Fibroblast of the aortic adventitia (primary cell): Measurements from ENCODE around the gene ENO3. TPM values are rescaled to one million over a fixed set of nuclear protein-coding genes. Genes with fewer than 3 reads are reported as not detected.

Source experiments
- small RNA-seq: library from RNA; depleted of rRNA; stranded (forward); fragments of <200 nt; gene quantifications from one replicate; pipeline ENCODE3, GENCODE V24; 2012
- total RNA-seq: library from RNA; depleted of rRNA; stranded (reverse); fragments of >200 nt; gene quantifications from 2 replicates; pipeline ENCODE4 v1.2.3, GENCODE V29; 2012; ENCODE audit warnings: low replicate concordance

Gene ENO3
- total RNA-seq, 1 donor = 2.8 TPM

Small RNA genes within 50 kb of the gene (small RNA-seq; reads per million reads assigned to genes)
- gene MIR6864 (not detected), gene MIR6865 (not detected)

Other genes with a start within 250 kb of the ENO3 start
- gene PELP1, start 247.0 kb upstream of the ENO3 start, total RNA-seq = 31.7 and 35.1 TPM in 2 replicates
- 8.9 and 13.3 TPM in 2 replicates for gene ARRB2, start 240.5 kb upstream of the ENO3 start, total RNA-seq
- 12.4 and 14.1 TPM in 2 replicates for gene MED11, start 219.7 kb upstream of the ENO3 start, total RNA-seq
- gene ZMYND15, start 211.3 kb upstream of the ENO3 start, total RNA-seq = 0.18 TPM in 1 of 2 replicates, not detected in the other
- 2.6 TPM in 2 replicates for gene CXCL16, start 211.2 kb upstream of the ENO3 start, total RNA-seq
- gene TM4SF5, start 179.2 kb upstream of the ENO3 start, total RNA-seq = not detected in 2 replicates
- gene VMO1, start 164.8 kb upstream of the ENO3 start, total RNA-seq = 0.27 and 4.9 TPM in 2 replicates
- gene GLTPD2, start 162.2 kb upstream of the ENO3 start, total RNA-seq = not detected in 2 replicates
- gene PSMB6, start 155.0 kb upstream of the ENO3 start, total RNA-seq = 97.2 and 134 TPM in 2 replicates
- gene PLD2, start 144.0 kb upstream of the ENO3 start, total RNA-seq = 14.4 and 18.4 TPM in 2 replicates
- gene MINK1, start 117.8 kb upstream of the ENO3 start, total RNA-seq = 38.4 and 48.5 TPM in 2 replicates
- 3.8 and 4.5 TPM in 2 replicates for gene C17orf107, start 51.6 kb upstream of the ENO3 start, total RNA-seq
- 0.33 and 4.9 TPM in 2 replicates for gene CHRNE, start 48.0 kb upstream of the ENO3 start, total RNA-seq
- gene GP1BA, start 18.8 kb upstream of the ENO3 start, total RNA-seq = not detected in 2 replicates
- gene SLC25A11, start 11.1 kb upstream of the ENO3 start, total RNA-seq = 28.3 and 49.9 TPM in 2 replicates
- 17.2 and 26.4 TPM in 2 replicates for gene RNF167, start 10.9 kb upstream of the ENO3 start, total RNA-seq
- 507 and 514 TPM in 2 replicates for gene PFN1, start 2.6 kb upstream of the ENO3 start, total RNA-seq
- 29.2 and 59.5 TPM in 2 replicates for gene SPAG7, start 16.7 kb downstream of the ENO3 start, total RNA-seq
- 12.1 and 21.1 TPM in 2 replicates for gene CAMTA2, start 36.6 kb downstream of the ENO3 start, total RNA-seq
- gene INCA1, start 46.4 kb downstream of the ENO3 start, total RNA-seq = 0.36 TPM in 1 of 2 replicates, not detected in the other
- gene KIF1C, start 46.8 kb downstream of the ENO3 start, total RNA-seq = 59.5 and 142 TPM in 2 replicates
- gene SLC52A1, start 84.3 kb downstream of the ENO3 start, total RNA-seq = 0.09 and 0.25 TPM in 2 replicates
- gene ZFP3, start 127.3 kb downstream of the ENO3 start, total RNA-seq = 0.74 and 1.4 TPM in 2 replicates
- 4.5 and 6.4 TPM in 2 replicates for gene ZNF232, start 160.8 kb downstream of the ENO3 start, total RNA-seq
- not detected in 2 replicates for gene USP6, start 164.9 kb downstream of the ENO3 start, total RNA-seq
- gene ZNF594, start 240.7 kb downstream of the ENO3 start, total RNA-seq = 4.7 and 7.6 TPM in 2 replicates